Measurements from ENCODE around the gene AGFG1.
"Not testable (repeated sequence)": the region's sequence is repeated elsewhere in the genome, so short reads cannot be mapped to it uniquely, and the experiment has no call there.

AGFG1 gene

GRCh38 chr2:227536445-227536844, 64.5 kb downstream of the AGFG1 start:
- no peak for TF ChIP-seq CTCF (conservative IDR thresholded peaks at IDR 0.05; ENCODE audit: low read depth)
- POLR2A ChIA-PET (ENCODE audit: low non-redundant PET), result no interaction called here
- CTCF ChIA-PET, result interaction anchor here (0.6 to 0.7 kb wide), 3 partner anchors 8 to 859 kb away, joined by 3 read pairs; no protein-coding TSS in a partner anchor
- H3K27ac ChIP-seq, result no peak overlapping the region
- DNase-seq (ENCODE audit: low spot score), result no peak

- DNase-seq (ENCODE audit: low spot score), result no peak
- no peak overlapping the region for H3K27ac ChIP-seq
- TF ChIP-seq CTCF (conservative IDR thresholded peaks at IDR 0.05; ENCODE audit: low read depth), result no peak
- ChIA-PET CTCF (no interaction called here), POLR2A (ENCODE audit: low non-redundant PET) (no interaction called here)
These were observed 67.6 kb downstream of the AGFG1 start for GRCh38 chr2:227539465-227539956.

GRCh38 chr2:227540352-227540751, 68.4 kb downstream of the AGFG1 start:
- DNase-seq (ENCODE audit: low spot score); H3K27ac ChIP-seq; POLR2A ChIA-PET (ENCODE audit: low non-redundant PET); CTCF ChIA-PET: not testable (repeated sequence)

GRCh38 chr2:227545990-227546389, 74.0 kb downstream of the AGFG1 start:
- DNase-seq (ENCODE audit: low spot score), result no peak
- TF ChIP-seq CTCF (conservative IDR thresholded peaks at IDR 0.05; ENCODE audit: low read depth), result no peak
- H3K27ac ChIP-seq, result no peak overlapping the region
- ChIA-PET CTCF (no interaction called here), POLR2A (ENCODE audit: low non-redundant PET) (no interaction called here)

GRCh38 chr2:227551836-227552235, 79.9 kb downstream of the AGFG1 start:
- ChIA-PET POLR2A (ENCODE audit: low non-redundant PET) (no interaction called here), CTCF (no interaction called here)
- no peak for TF ChIP-seq CTCF (conservative IDR thresholded peaks at IDR 0.05; ENCODE audit: low read depth)
- DNase-seq (ENCODE audit: low spot score), result no peak
- no peak overlapping the region for H3K27ac ChIP-seq

- ChIA-PET CTCF (interaction anchor here (0.8 kb wide), 1 partner anchor 204 kb away, joined by 8 read pairs; no protein-coding TSS in a partner anchor), POLR2A (ENCODE audit: low non-redundant PET) (no interaction called here)
- H3K27ac ChIP-seq, result no peak overlapping the region
- TF ChIP-seq CTCF (conservative IDR thresholded peaks at IDR 0.05; ENCODE audit: low read depth), result no peak
- no peak for DNase-seq (ENCODE audit: low spot score)
These were observed 90.6 kb downstream of the AGFG1 start for GRCh38 chr2:227562581-227562980.

GRCh38 chr2:227565080-227565479, 93.1 kb downstream of the AGFG1 start:
- no peak overlapping the region for H3K27ac ChIP-seq
- CTCF ChIA-PET, result interaction anchor here (0.6 kb wide), 2 partner anchors 15 to 538 kb away, joined by 3 to 5 read pairs; no protein-coding TSS in a partner anchor

More at GRCh38 chr2:227565080-227565479, 93.1 kb downstream of the AGFG1 start:
- TF ChIP-seq CTCF (conservative IDR thresholded peaks at IDR 0.05; ENCODE audit: low read depth), result no peak
- no peak for DNase-seq (ENCODE audit: low spot score)
- POLR2A ChIA-PET (ENCODE audit: low non-redundant PET), result no interaction called here
